ENCODE measurements around the gene TBXAS1. TPM values are rescaled to one million over a fixed set of nuclear protein-coding genes. Genes with fewer than 3 reads are reported as not detected.

TBXAS1 gene
- total RNA-seq, 1 experiment from 2014 or later, result 2.2 TPM

- Histone ChIP-seq H3K36me3 (ENCODE audit: low read depth) (no peaks in the 10 kb centered on the region), H3K4me1 (replicated peaks; ENCODE audit: insufficient read depth) (no peaks in the 10 kb centered on the region), H3K9me3 (ENCODE audit: insufficient read depth, low read depth) (no peaks in the 10 kb centered on the region), H2AFZ (no peak overlapping the region), H4K20me1 (ENCODE audit: insufficient read depth) (no peaks in the 10 kb centered on the region), H3K9me2 (ENCODE audit: insufficient read depth) (no peaks in the 10 kb centered on the region), H3K4me2 (no peak overlapping the region), H3F3A (ENCODE audit: insufficient read depth, low read depth) (no peaks in the 10 kb centered on the region), H3K27ac (no peak overlapping the region), H3K4me3 (no peak overlapping the region), H3K27me3 (ENCODE audit: insufficient read depth, low read depth) (no peaks in the 10 kb centered on the region), H3K79me2 (ENCODE audit: low read depth) (no peaks in the 10 kb centered on the region)
- intact Hi-C loops (cut with micrococcal nuclease; ENCODE audit: unreplicated experiment), result no loop called here
- TF ChIP-seq CTCF (conservative IDR thresholded peaks at IDR 0.05), result no peak
- DNase-seq, result no peak
- ChIA-PET POLR2A (ENCODE audit: unreplicated experiment) (no interaction called here), CTCF (no interaction called here)
- BruUV-seq (replicated peaks), result no TSS peak
These were observed 170.5 kb downstream of the TBXAS1 start for GRCh38 chr7:139999516-139999915.

- Histone ChIP-seq H3K27ac (no peak overlapping the region), H3K27me3 (ENCODE audit: insufficient read depth, low read depth) (no peaks in the 10 kb centered on the region), H3K4me1 (replicated peaks; ENCODE audit: insufficient read depth) (no peaks in the 10 kb centered on the region), H3K36me3 (ENCODE audit: low read depth) (no peaks in the 10 kb centered on the region), H3F3A (ENCODE audit: insufficient read depth, low read depth) (no peaks in the 10 kb centered on the region), H2AFZ (no peak overlapping the region), H3K79me2 (ENCODE audit: low read depth) (no peaks in the 10 kb centered on the region), H4K20me1 (ENCODE audit: insufficient read depth) (no peaks in the 10 kb centered on the region), H3K9me2 (ENCODE audit: insufficient read depth) (no peaks in the 10 kb centered on the region), H3K9me3 (ENCODE audit: insufficient read depth, low read depth) (no peaks in the 10 kb centered on the region), H3K4me2 (no peak overlapping the region), H3K4me3 (no peak overlapping the region)
- intact Hi-C loops (cut with micrococcal nuclease; ENCODE audit: unreplicated experiment), result loop anchor here (10.0 kb wide), 2 partner anchors 566 to 926 kb away; no protein-coding TSS in a partner anchor
- BruUV-seq (replicated peaks), result no TSS peak
- ChIA-PET POLR2A (ENCODE audit: unreplicated experiment) (no interaction called here), CTCF (interaction anchor here (2.6 kb wide), 1 partner anchor 382 kb away, joined by 11 read pairs; no protein-coding TSS in a partner anchor)
- no peak for TF ChIP-seq CTCF (conservative IDR thresholded peaks at IDR 0.05)
- no peak for TF ChIP-seq EZH2 (IDR thresholded peaks at IDR 0.05; ENCODE audit: low read depth)
- DNase-seq, result no peak
These were observed 171.7 kb downstream of the TBXAS1 start for GRCh38 chr7:140000666-140001268.

DNA sequence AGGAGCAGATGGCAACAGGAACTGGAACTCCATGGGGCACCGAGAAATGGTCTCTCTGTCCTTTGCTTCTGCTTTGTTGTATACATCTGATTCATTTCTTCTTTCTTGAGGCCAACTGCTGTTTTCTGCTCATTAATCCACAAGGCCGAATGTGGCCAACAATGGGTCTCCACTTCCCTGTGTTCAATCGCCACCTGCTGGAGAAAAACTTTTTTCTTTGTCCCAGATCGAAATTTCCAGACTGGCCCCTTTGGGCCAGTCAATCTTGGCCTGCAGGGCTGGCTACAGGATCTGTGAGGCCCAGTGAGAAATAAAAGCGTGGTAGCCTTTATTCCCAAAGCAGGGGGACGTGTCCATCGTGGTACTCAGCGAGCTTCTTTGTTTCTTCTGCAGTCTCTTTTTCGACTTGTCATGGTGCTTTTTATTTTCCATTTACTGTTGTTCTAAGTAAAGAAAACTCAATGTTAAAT is 174.9 kb downstream of the TBXAS1 start:
- Histone ChIP-seq H3K27ac (no peak overlapping the region), H3F3A (ENCODE audit: insufficient read depth, low read depth) (no peaks in the 10 kb centered on the region), H3K27me3 (ENCODE audit: insufficient read depth, low read depth) (no peaks in the 10 kb centered on the region), H4K20me1 (ENCODE audit: insufficient read depth) (no peaks in the 10 kb centered on the region), H3K36me3 (ENCODE audit: low read depth) (no peaks in the 10 kb centered on the region), H3K4me2 (no peak overlapping the region), H3K9me3 (ENCODE audit: insufficient read depth, low read depth) (no peaks in the 10 kb centered on the region), H3K79me2 (ENCODE audit: low read depth) (no peaks in the 10 kb centered on the region), H3K4me3 (no peak overlapping the region), H3K9me2 (ENCODE audit: insufficient read depth) (no peaks in the 10 kb centered on the region), H2AFZ (no peak overlapping the region), H3K4me1 (replicated peaks; ENCODE audit: insufficient read depth) (no peaks in the 10 kb centered on the region)
- intact Hi-C loops (cut with micrococcal nuclease; ENCODE audit: unreplicated experiment), result loop anchor here (2.0 to 10.0 kb wide), 3 partner anchors 323 to 929 kb away; no protein-coding TSS in a partner anchor
- peak in 1 of 2 experiments; percentile 25 for DNase-seq
- POLR2A ChIA-PET (ENCODE audit: unreplicated experiment), result no interaction called here
- no TSS peak for BruUV-seq (replicated peaks)
- TF ChIP-seq CTCF (conservative IDR thresholded peaks at IDR 0.05), result peak; percentile 84
- TF ChIP-seq EZH2 (IDR thresholded peaks at IDR 0.05; ENCODE audit: low read depth), result no peak
- CTCF ChIA-PET, result no interaction called here
